Kidney (tissue), 14 donors: ENCODE data around the gene CDK12. TPM values are rescaled to one million over a fixed set of nuclear protein-coding genes. Genes with fewer than 3 reads are reported as not detected.

ENCODE experiments used
- DNase-seq, 5 donors: peaks; one replicate each; pipeline ENCODE4 v3.0.0-alpha.2; 2013 to 2020
- FAIRE-seq: peaks from 2 replicates; lab custom pipeline; 2012; peaks lifted over from hg19 to GRCh38; lab: Jason Lieb, UNC
- H3K27ac ChIP-seq, 2 donors: one replicate each; pipeline ENCODE4 v1.7.0; 2013; ENCODE audit warnings: low read depth in 2 of 2, low read length in 2 of 2, inconsistent platforms in 1 of 2
- H3K27me3 ChIP-seq: one replicate; pipeline ENCODE4 v1.7.1; 2013; ENCODE audit warnings: low read length, inconsistent platforms; ENCODE audit not compliant: control insufficient read depth, insufficient read depth
- H3K36me3 ChIP-seq, 3 donors: one replicate each; pipeline versions ENCODE4 v1.7.0 to v1.7.1; 2013; ENCODE audit warnings: low read length in 3 of 3, control low read depth in 1 of 3, inconsistent platforms in 1 of 3; ENCODE audit not compliant: insufficient read depth in 3 of 3, control insufficient read depth in 2 of 3
- H3K4me1 ChIP-seq, 3 donors: one replicate each; pipeline versions ENCODE4 v1.7.0 to v1.7.1; 2013; ENCODE audit warnings: low read length in 3 of 3, inconsistent platforms in 1 of 3, low read depth in 1 of 3; ENCODE audit not compliant: control insufficient read depth in 2 of 3, insufficient read depth in 2 of 3
- H3K4me3 ChIP-seq, 3 donors: one replicate each; pipeline versions ENCODE4 v1.7.0 to v1.8.1; 2013; ENCODE audit warnings: low read length in 3 of 3, control low read depth in 1 of 3, inconsistent platforms in 1 of 3
- H3K9ac ChIP-seq, 3 donors: one replicate each; pipeline versions ENCODE4 v1.7.0 to v1.7.1; 2013; ENCODE audit warnings: low read length in 3 of 3, control low read depth in 1 of 3, inconsistent platforms in 1 of 3
- H3K9me3 ChIP-seq, 3 donors: one replicate each; pipeline versions ENCODE4 v1.7.0 to v1.7.1; 2013; ENCODE audit warnings: low read length in 3 of 3, control low read depth in 1 of 3, inconsistent platforms in 1 of 3; ENCODE audit not compliant: control insufficient read depth in 2 of 3, insufficient read depth in 1 of 3
- intact Hi-C: fragments of 100-400 bp; cut with DNase I; formaldehyde crosslinking; loops from one replicate; pipeline ENCODE4 v1.11.1; 2022
- polyA plus RNA-seq: library from polyadenylated mRNA; stranded (reverse); fragments of 350-450 nt; fragmentation: Illumina TruSeq; extraction: RNeasy Lipid Tissue Mini Kit (QIAGEN cat#74804); gene quantifications from one replicate; pipeline ENCODE4 v1.2.3, GENCODE V29; 2014; ENCODE audit warnings: low read depth, low replicate concordance; ENCODE audit not compliant: insufficient read depth
- total RNA-seq: library from RNA; stranded (reverse); fragmentation: NEBNext Ultra II Directional; extraction: Animal tissue kit (Norgen Biotek cat#: 25700); gene quantifications from one replicate; pipeline ENCODE4 v1.2.1, GENCODE V29; 2021
- TF ChIP-seq, protein P1 (sequence below): IDR thresholded peaks from 3 replicates; pipeline ENCODE4 v1.5.1; 2012; ENCODE audit warnings: mild to moderate bottlenecking, moderate library complexity, borderline replicate concordance; ENCODE audit not compliant: insufficient read depth; ENCODE audit errors: extremely low read depth
- donor health status: control.
- donor health status: control.
- donor health status: control.
- donor health status: control.
- donor health status: control.
- donor health status: DM: yes; HTN: yes; CAD: no.
- donor health status: Normal renal cell carcinoma (clear cell type).

Gene CDK12
- total and polyA plus RNA-seq, 2 donors from 2014 or later = 5.6 to 55.3 TPM

DNA sequence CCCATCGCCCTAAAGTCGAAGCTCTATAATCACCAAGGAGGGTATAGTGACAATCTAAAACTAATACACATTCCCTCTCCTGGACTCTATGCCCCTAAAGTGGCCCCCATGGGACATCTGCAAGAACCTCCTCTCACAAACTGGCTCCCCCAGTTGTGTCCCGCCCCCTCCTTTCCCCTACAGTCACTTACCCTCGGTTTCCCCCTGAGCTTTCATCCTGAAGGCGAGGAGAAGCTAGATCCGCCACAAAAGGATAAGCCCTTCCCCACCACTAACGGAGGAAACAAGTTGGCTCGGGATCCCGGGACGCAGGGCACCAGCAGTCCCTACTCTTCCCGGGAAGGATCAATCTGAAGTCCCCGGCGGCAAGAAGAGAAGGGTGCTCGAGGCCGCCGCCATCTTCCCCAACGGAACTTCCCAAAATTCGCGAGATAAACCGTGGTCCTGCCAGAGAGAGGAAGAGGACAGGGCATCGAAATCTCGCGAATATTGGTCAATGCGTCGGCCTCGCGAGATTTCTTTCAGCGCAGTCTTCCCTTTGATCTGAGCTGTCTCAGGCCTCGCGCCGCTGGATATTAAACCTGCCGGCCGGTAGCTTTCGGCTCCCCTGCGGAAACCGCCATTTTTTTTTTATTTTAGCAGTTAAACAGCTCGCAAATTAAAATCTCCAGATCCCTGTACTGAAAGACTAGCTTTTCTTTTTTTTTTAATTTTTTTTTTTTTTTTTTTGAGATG is 10.3 kb upstream of the CDK12 start, which contains the start of gene MED1:
TSS of gene MED1 (minus strand) at position 417 of the 735 bp plus-strand sequence. CDS start at position 216, 201 bp downstream.
- DNase-seq (peak; percentile 96 to 100 (median 98)), FAIRE-seq (no peak)
- peak within 1 kb of the TSS; percentile 79 to 93 (median 86) for H3K9ac ChIP-seq
- H3K27ac ChIP-seq = peak within 1 kb of the TSS; percentile 52 to 56
- H3K36me3 ChIP-seq = peaks cover 0 to 2% (median under 1%) of the 10 kb centered on the region in 3 donors
- H3K4me1 ChIP-seq = peaks cover 0 to 2% (median 0%) of the 10 kb centered on the region in 3 donors
- H3K9me3 ChIP-seq = no peaks in the 10 kb centered on the region
- TF ChIP-seq, protein P1, sequence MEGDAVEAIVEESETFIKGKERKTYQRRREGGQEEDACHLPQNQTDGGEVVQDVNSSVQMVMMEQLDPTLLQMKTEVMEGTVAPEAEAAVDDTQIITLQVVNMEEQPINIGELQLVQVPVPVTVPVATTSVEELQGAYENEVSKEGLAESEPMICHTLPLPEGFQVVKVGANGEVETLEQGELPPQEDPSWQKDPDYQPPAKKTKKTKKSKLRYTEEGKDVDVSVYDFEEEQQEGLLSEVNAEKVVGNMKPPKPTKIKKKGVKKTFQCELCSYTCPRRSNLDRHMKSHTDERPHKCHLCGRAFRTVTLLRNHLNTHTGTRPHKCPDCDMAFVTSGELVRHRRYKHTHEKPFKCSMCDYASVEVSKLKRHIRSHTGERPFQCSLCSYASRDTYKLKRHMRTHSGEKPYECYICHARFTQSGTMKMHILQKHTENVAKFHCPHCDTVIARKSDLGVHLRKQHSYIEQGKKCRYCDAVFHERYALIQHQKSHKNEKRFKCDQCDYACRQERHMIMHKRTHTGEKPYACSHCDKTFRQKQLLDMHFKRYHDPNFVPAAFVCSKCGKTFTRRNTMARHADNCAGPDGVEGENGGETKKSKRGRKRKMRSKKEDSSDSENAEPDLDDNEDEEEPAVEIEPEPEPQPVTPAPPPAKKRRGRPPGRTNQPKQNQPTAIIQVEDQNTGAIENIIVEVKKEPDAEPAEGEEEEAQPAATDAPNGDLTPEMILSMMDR = no peak
- H3K4me3 ChIP-seq = peak within 1 kb of the TSS; percentile 84 to 98 (median 85)
- intact Hi-C loops = no loop called here
- no peaks in the 10 kb centered on the region for H3K27me3 ChIP-seq

DNA sequence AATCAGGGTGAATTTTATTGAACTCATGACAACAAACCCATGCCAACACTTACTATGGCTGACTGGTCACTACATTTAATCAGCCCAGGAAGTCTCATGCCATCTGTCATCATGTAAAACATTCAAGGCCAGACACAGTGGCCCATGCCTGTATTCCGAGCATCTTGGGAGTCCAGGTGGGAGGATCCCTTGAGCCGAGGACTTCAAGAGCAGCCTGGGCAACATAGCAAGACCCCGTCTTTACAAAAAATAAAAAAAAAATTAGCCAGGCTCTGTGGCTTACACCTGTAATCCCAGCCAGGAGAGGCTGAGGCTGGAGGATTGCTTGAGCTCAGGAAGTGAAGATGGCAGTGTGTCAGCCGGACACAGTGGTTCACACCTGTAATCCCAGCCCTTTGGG is 5.4 kb upstream of the CDK12 start:
- no peak for DNase-seq
- no peaks in the 10 kb centered on the region for H3K9me3 ChIP-seq
- no peak overlapping the region for H3K4me3 ChIP-seq
- intact Hi-C loops = no loop called here
- FAIRE-seq = no peak
- H3K4me1 ChIP-seq = no peaks in the 10 kb centered on the region
- H3K27ac ChIP-seq = no peak overlapping the region
- H3K9ac ChIP-seq = no peak overlapping the region
- TF ChIP-seq, protein P1 = no peak
- no peaks in the 10 kb centered on the region for H3K36me3 ChIP-seq
- no peaks in the 10 kb centered on the region for H3K27me3 ChIP-seq

DNA sequence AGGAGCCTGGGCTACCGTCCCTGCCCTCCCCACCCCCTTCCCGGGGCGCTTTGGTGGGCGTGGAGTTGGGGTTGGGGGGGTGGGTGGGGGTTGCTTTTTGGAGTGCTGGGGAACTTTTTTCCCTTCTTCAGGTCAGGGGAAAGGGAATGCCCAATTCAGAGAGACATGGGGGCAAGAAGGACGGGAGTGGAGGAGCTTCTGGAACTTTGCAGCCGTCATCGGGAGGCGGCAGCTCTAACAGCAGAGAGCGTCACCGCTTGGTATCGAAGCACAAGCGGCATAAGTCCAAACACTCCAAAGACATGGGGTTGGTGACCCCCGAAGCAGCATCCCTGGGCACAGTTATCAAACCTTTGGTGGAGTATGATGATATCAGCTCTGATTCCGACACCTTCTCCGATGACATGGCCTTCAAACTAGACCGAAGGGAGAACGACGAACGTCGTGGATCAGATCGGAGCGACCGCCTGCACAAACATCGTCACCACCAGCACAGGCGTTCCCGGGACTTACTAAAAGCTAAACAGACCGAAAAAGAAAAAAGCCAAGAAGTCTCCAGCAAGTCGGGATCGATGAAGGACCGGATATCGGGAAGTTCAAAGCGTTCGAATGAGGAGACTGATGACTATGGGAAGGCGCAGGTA is 762 bp downstream of the CDK12 start:
- Histone ChIP-seq H3K27ac (peak overlapping the region; percentile 96 to 98), H3K9ac (peak overlapping the region; percentile 91 to 99 (median 98)), H3K36me3 (no peaks in the 10 kb centered on the region), H3K4me3 (peak overlapping the region; percentile 88 to 100 (median 97)), H3K9me3 (no peaks in the 10 kb centered on the region), H3K27me3 (no peaks in the 10 kb centered on the region), H3K4me1 (peaks cover 0 to 10% (median 3%) of the 10 kb centered on the region in 3 donors)
- DNase-seq = peak in 3 of 5 donors; percentile 44 to 79 (median 45)
- TF ChIP-seq, protein P1 = no peak
- intact Hi-C loops = no loop called here
- FAIRE-seq = no peak
